Suprapubic skin (tissue), 3 donors: ENCODE results near the gene HEY2.

ENCODE experiments used
- CTCF ChIP-seq, 2 donors: fragments of 200-600 bp in 1 of 2; fragments of 450-650 bp in 1 of 2; sonication (generic) in 1 of 2; IDR thresholded peaks; one replicate each; pipeline ENCODE4 v1.5.1; 2016 to 2019; ENCODE audit warnings: antibody characterized with exemption in 2 of 2, mild to moderate bottlenecking in 1 of 2, moderate library complexity in 1 of 2
- EP300 ChIP-seq: sonication (generic); formaldehyde crosslinking; IDR thresholded peaks from one replicate; pipeline ENCODE4 v1.6.1; 2017; ENCODE audit warnings: antibody characterized with exemption
- POLR2A ChIP-seq, 2 donors: fragments of 450-650 bp; IDR thresholded peaks; one replicate each; pipeline ENCODE4 v1.6.1; 2017; ENCODE audit warnings: antibody characterized with exemption in 2 of 2, mild to moderate bottlenecking in 2 of 2, moderate library complexity in 2 of 2

DNA sequence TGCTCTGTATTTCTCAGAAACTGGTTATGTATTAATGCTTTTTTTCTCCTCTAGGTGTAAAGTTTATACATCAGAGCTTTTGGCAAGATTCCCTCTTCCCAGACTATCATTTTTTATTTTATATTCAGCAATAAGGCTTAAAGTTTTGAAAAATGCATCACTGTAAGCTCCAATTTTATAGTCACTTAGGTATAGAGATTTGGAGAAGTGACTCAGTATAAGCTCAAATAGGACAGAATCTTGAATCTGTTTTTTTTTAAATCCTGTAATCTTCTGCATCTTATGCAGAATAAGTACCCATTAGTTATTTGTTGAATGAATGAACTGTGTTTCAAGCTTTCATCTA, 42.4 kb downstream of the HEY2 start:
- TF ChIP-seq CTCF (IDR thresholded peaks at IDR 0.05) (no peak), POLR2A (IDR thresholded peaks at IDR 0.05) (no peak), EP300 (no peak)
